Activated naive CD4-positive, alpha-beta T cell treated with anti-CD3 and anti-CD28 coated beads, Interleukin-2, amount 50 U/mL, for 72 hours (primary cell): Measurements from ENCODE around the gene GGN. TPM values are rescaled to one million over a fixed set of nuclear protein-coding genes. Genes with fewer than 3 reads are reported as not detected.
"Not testable (repeated sequence)": the region's sequence is repeated elsewhere in the genome, so short reads cannot be mapped to it uniquely, and the experiment has no call there.

Experiments used
- ATAC-seq, 2 donors: fragments of 150-1000 bp; cut with Tn5 transposase; 2 replicates each; pipeline ENCODE4 v1.10.0; 2021; ENCODE audit warnings: mild to moderate bottlenecking in 2 of 2, moderate library complexity in 2 of 2
- DNase-seq, 2 donors: peaks; one replicate each; pipeline ENCODE4 v3.0.0; 2021 to 2022; ENCODE audit warnings: low spot score in 2 of 2
- H3K27ac Mint-ChIP-seq, 2 donors: one replicate each; pipeline ENCODE4 v1.8.0; 2022; ENCODE audit warnings: mild to moderate bottlenecking in 2 of 2, mixed read lengths in 2 of 2
- H3K36me3 Mint-ChIP-seq, 2 donors: one replicate each; pipeline ENCODE4 v1.8.0; 2022; ENCODE audit warnings: mixed read lengths in 2 of 2
- H3K9me3 Mint-ChIP-seq, 2 donors: one replicate each; pipeline ENCODE4 v1.8.0; 2022; ENCODE audit warnings: mixed read lengths in 2 of 2
- total RNA-seq, 2 donors: library from RNA; stranded (reverse); gene quantifications; one replicate each; pipeline ENCODE4 v1.2.3, GENCODE V29; 2022

Gene GGN
- total RNA-seq, 2 donors from 2014 or later, result 1.2 TPM; not detected in 1

DNA sequence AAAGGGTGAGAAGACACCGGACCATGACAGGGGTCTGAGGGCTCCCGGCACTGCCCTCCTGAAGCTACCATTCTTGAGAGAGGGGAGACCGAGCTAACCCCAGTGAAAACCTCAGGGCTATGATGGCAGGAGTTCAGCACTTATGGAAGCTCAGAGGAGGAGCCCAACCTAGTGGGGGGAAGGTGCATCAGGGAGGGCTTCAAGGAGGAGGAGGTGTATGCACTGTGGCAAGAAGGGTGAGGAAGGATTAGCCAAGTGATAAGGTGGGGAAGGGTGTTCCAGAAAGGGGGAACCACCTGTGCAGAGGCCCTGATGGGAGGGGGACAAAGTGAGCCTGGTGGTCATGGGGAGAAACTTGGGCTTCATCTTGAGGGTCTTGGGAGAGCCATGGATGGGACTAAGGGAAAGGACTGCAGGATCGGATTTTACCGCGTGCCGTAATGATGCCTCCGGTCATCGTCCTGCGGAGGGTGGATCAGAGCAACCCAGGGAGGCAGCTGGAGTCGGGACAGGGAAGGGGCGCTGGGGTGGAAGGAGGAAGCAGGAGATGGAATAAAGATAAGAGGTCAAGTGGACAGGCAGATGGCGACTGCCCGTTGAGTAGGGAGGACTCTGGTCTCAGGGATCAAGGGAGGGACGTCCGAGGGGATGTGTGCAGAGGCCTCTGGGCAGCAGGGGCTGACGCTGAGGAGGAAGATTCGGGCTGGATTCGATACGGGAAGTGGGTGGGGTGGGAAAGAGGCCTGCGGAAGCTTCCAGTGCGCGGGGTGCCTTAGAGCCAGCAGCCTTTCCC lies 26.8 kb downstream of the GGN start:
- ATAC-seq (no peak), DNase-seq (no peak)
- Mint-ChIP-seq H3K36me3 (no peaks in the 10 kb centered on the region), H3K27ac (no peak overlapping the region), H3K9me3 (no peaks in the 10 kb centered on the region)

DNA sequence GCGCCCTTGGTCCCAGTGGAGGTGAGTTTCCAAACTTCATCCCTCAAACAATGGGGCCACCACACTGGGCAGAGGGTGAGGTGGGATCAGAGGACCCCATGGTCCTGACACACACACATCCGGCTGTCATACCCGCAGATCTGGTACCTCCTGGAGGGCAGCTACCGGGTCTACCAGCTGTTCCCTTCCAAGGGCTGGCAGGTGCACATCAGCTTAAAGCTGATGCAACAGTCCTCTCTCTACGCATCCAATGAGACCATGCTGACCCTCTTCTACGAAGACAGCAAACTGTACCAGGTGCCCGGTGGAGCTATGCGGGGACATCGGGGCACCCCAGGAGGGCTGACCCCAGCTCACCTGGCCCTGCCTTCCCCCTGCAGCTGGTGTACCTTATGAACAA lies 27.5 kb downstream of the GGN start:
- Mint-ChIP-seq H3K36me3 (no peaks in the 10 kb centered on the region), H3K9me3 (no peaks in the 10 kb centered on the region), H3K27ac (no peak overlapping the region)
- DNase-seq (no peak), ATAC-seq (no peak)

DNA sequence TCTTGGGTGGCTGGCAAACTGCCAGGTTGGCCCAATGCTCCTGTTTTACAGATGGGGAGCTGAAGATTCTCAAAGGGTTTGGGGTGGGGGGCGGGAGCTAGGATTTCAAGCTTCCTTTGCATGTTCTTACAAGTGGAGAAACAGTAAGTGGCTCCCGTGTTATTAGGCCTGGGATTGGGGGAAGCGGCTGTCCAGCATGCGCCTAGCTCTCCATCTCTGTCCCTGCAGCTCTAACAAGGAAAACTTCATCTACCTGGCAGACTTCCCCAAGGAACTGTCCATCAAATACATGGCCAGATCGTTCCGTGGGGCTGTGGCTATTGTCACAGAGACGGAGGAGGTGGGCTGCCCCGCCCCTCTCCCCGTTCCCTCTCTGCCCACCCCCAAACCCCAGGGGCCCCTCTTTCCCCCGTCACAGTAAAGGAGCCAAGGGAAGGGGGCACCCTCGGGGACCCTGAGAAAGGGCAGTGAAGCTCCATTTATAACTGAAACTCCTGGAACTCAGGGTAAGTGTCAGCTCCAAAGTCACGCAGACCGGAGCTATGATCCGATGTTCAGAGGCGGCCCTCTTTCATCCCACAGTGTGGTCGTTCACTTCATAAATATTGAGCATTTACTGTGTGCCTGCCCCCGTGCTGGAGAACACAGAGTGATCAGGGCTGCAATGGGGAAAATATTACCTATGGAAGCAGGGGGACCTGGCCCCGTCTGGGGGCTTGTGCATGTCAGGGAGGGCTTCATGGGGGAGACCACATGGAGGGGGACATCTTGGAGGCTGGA lies 28.4 kb downstream of the GGN start:
- Mint-ChIP-seq H3K36me3 (no peaks in the 10 kb centered on the region), H3K9me3 (no peaks in the 10 kb centered on the region), H3K27ac (no peak overlapping the region)
- DNase-seq (no peak), ATAC-seq (no peak)

DNA sequence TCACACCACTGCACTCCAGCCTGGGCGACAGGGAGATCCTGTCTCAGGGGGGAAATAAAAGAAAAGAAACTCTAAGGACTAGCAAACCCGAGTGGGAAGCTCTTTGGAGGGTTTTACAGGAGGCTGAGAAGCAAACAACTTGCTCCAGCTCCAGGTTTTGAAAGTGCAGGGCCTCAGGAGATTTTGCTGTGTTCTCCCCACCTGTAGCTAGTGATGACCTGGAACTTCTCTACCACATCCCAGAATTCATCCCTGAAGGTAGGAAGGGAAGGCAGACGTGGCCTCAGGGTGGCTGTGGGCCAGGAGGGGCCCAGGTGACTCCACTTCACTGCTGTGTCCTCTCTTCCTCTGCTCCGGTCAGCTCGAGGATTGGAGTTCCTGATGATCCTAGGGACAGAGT lies 29.8 kb downstream of the GGN start:
- no peak for ATAC-seq
- no peaks in the 10 kb centered on the region for H3K9me3 Mint-ChIP-seq
- no peaks in the 10 kb centered on the region for H3K36me3 Mint-ChIP-seq

DNA sequence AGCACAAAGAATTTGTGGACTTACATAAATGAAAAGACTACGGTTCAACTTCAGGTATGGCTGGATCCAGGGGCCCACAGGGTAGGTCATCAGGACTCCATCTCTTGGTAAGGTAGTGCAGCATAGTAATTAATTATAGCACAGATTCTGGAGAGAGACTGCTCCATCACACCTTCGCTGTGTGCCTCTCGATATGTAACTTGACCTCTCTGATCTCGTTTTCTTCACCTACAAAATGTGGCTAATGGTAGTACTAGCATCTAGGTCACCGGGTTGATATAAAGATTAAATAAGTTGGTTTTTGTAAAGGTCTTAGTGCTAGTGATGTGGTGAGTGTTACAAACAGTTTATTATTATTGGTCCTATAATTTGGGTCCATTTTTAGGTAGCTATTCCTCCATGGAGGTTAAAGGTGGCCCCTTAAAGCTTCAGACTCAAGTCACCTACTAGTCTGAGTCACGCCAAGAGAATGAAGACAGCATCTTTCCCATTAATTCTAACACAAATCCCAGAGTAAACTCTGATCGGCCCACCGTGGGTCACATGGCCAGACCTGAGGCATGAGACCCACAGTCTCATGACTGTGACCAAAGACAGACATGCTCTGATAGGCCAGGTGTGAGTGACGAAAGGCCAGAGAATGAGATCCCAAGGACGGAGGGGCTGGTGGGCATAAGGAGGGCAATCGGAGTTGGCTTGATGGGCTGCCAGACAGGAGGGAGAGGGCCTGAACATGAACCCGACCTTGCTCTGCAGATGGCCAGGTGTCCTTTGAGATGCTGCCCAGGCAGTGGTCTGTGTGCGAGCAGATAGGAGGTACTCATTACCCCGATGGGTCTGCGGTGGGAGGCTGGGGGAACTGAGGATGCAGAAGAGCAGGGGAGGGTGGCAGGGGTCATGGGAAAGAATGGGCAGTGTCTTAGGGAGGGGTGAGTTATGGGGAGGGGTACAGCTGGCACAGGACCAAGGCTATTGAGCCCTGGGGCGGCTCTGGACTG lies 31.8 kb downstream of the GGN start:
- H3K27ac Mint-ChIP-seq, result no peak overlapping the region
- ATAC-seq (no peak), DNase-seq (no peak)
- no peaks in the 10 kb centered on the region for H3K9me3 Mint-ChIP-seq
- no peaks in the 10 kb centered on the region for H3K36me3 Mint-ChIP-seq

More for the DNA sequence above, 29.8 kb downstream of the GGN start:
- H3K27ac Mint-ChIP-seq, result no peak overlapping the region
- DNase-seq, result no peak

DNA sequence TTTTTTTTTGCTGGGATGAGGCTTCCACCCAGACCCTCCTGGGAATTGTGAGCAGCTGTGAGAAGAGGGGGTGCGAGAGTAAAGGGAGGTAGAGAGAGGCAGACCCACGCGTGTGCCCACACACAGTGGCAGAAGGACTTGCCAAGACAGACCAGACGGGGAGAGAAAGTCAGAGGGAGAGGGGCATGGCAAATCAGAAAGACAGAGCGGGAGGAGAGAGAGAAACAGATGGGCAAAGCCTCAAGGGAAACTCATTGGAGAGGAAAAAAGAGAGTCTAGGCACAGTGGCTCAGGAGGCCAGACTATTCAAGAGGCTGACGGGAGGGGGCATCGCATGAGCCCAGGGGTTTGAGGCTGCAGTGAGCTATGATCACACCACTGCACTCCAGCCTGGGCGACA lies 35.2 kb downstream of the GGN start:
- ATAC-seq, result no peak
- Mint-ChIP-seq H3K9me3 (no peaks in the 10 kb centered on the region), H3K36me3 (no peaks in the 10 kb centered on the region), H3K27ac (no peak overlapping the region)
- no peak for DNase-seq

DNA sequence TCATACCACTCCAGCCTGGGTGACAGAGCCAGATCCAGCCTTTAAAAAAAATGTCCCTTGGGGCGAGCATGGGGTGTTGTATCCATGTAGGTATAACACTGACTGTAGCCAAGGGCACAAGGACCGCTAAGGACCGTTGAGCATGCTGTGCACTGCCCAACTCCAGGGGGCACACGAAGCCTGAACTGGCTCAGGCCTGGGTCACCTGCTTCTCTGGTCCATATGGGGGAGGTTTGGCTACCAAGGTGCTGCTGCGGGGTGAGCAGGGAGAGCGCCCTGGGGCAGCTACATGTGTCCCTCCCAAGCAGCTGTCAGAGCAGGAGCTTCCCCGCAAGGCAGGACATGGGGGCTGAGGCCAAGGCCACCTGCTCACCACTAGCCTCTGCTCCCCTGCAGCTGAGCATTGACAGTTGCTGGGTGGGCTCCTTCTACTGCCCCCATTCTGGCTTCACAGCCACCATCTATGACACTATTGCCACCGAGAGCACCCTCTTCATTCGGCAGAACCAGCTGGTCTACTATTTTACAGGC lies 35.9 kb downstream of the GGN start:
- ATAC-seq (no peak), DNase-seq (no peak)
- no peaks in the 10 kb centered on the region for H3K9me3 Mint-ChIP-seq
- no peaks in the 10 kb centered on the region for H3K36me3 Mint-ChIP-seq
- H3K27ac Mint-ChIP-seq, result no peak overlapping the region

DNA sequence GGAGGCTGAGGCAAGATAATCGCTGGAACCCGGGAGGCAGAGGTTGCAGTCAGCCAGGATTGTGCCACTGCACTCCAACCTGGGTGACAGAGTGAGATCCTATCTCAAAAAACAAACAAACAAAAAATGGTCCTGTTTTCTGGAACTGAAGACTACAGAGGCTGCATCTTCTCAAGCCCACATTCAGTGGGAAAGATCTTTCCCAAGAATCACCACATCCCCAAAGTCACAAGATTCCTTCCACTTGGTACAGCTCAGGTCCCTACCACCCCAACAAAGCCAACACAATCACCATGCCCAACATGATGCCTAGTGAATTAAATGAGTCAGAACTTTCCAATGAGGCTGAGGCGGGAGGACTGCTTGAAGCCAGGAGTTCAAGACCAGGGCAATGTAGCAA lies 37.0 kb downstream of the GGN start:
- Mint-ChIP-seq H3K27ac (no peak overlapping the region), H3K36me3 (no peaks in the 10 kb centered on the region), H3K9me3 (no peaks in the 10 kb centered on the region)
- DNase-seq, result no peak
- no peak for ATAC-seq

DNA sequence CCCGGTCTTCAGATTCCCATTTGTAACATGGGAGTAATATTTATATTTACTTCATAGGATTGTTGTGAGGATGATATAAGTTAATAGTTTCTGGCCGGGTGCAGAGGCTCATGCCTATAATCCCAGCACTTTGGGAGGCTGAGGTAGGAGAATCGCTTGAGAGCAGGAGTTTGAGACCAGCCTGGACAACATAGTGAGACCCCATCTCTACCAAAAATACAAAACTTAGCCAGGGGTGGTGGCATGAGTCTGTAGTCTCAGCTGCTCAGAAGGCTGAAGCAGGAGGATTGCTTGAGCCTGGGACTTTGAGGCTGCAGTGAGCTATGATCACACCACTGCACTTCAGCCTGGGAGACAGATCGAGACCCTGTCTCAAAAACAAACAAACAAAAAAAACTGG lies 41.0 kb downstream of the GGN start:
- DNase-seq, result no peak
- ATAC-seq, result no peak
- no peaks in the 10 kb centered on the region for H3K9me3 Mint-ChIP-seq
- H3K36me3 Mint-ChIP-seq, result no peaks in the 10 kb centered on the region
- H3K27ac Mint-ChIP-seq, result no peak overlapping the region

DNA sequence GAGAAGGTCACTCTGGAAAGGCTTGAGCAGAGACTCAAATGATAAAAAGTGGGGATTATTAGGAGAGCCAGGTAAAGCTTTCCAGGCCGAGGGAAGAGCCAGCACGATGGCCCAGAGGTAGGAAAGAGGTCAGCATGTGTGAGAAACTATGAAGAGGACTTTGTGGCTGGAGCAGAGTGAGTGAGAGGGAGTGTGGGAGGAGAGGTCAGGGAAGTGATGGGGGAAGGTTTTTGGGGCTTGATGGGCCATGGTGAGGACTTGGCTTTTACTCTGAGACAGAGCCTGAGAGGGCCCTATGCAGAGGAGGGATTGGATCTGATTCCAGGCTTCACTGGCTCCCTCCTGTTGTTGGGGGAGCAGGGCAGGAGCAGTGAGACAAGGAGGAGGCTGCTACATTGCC lies 46.9 kb downstream of the GGN start:
- DNase-seq, result no peak
- Mint-ChIP-seq H3K36me3 (no peaks in the 10 kb centered on the region), H3K27ac (peak overlapping the region; percentile 2 to 11)

DNA sequence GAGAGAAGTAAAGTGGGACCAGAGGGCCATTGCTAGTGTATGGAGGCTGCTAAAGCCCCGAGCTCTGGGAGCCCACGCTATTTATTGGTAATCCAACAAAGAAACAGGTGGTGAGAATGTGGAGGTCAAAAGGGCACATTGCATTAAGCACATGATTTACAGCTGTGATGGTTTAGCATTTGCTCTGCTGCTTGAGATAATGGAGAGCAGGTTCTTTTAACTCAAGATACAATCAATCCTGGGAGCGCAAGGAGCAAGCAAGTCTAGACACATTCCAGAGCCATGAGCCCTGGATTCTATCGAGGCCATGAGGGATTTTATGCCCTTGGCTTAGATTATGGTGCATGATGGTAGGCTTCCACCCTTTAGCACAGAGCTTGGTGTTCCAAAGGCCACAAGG lies 48.8 kb downstream of the GGN start:
- not testable (repeated sequence) for H3K36me3 Mint-ChIP-seq, H3K9me3 Mint-ChIP-seq, ATAC-seq, H3K27ac Mint-ChIP-seq, DNase-seq

More for the DNA sequence above, 46.9 kb downstream of the GGN start:
- no peak for ATAC-seq
- H3K9me3 Mint-ChIP-seq, result no peaks in the 10 kb centered on the region

DNA sequence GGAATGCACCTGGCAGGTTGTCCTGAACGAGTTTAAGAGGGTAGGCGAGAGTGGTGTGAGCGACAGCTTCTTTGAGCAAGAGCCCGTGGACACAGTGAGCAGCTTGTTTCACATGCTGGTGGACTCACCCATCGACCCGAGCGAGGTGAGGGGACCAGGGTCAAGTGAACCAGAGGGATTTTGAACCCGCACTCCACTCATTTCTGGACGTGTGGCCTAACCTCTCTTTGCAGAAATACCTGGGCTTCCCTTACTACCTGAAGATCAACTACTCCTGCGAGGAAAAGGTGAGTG lies 50.5 kb downstream of the GGN start:
- no peak for ATAC-seq

DNA sequence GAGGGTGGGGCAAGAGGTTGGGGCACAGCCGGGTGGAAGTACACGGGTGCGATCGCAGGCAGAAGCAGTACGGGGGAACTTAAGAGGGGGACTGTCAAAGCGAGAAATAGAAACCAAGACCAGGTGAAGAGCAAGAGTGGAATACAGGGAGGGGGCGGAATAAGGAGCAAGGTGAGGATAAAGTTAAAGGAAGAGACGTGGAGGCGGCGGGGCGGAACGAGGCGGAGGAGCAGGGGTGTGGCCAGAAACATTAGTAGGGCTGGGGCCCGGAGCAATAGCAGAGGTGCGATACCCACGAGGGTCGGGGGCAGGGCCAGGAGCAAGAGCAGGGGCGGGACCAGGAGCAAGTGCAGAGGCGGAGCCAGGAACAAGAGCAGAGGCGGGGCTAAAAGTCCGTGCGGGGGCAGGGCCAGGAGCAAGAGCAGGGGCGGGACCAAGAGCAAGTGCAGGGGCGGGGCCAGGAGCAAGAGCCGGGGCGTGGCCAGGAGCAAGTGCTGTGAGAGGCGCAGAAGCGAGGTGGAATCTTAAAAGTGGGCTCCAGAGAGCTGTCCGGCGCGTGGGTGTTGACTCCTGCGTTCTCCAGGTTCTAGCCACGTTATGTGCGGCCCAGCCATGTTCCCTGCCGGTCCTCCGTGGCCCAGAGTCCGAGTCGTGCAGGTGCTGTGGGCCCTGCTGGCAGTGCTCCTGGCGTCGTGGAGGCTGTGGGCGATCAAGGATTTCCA lies 51.0 kb downstream of the GGN start:
- H3K9me3 Mint-ChIP-seq, result no peaks in the 10 kb centered on the region

More for the DNA sequence above, 50.5 kb downstream of the GGN start:
- Mint-ChIP-seq H3K9me3 (no peaks in the 10 kb centered on the region), H3K27ac (peak overlapping the region; percentile 93 to 98), H3K36me3 (no peaks in the 10 kb centered on the region)
- no peak for DNase-seq

DNA sequence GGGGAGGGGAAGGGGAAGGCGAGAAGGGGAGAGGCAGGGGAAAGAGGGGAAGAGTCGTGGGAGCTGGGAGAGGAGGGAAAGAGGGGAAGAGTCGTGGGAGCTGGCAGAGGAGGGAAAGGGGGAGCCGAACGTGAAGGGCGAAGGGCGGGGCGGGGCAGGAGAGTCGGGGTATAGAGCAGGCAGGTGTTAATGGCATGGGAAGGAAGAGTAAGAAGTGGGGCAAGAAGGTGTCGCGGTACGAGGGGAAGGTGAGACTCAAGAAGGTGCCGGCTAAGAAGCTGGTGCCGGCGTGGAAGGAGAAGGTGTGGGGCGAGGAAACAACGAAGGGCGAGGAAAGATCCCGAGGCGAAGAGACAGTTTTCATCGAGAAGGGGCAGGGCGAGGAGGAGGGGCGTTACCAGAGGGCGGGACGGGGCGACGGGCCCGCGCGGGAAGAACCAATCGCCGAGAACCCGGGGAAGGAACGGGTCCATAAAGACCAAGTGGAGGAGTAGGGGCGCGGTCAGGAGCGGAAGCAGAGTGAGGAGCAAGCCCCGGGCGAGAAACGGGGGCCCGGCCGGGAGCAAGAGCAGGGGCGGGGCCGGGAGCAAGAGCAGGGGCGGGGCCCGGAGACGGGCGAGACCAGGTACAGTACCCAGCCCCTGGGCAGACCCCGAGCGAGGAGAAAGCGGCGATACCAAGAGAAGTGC lies 51.7 kb downstream of the GGN start:
- ATAC-seq, result peak; percentile 78 to 81
- H3K27ac Mint-ChIP-seq, result peak overlapping the region; percentile 93 to 98
- no peaks in the 10 kb centered on the region for H3K36me3 Mint-ChIP-seq
- no peaks in the 10 kb centered on the region for H3K9me3 Mint-ChIP-seq
- DNase-seq, result peak; percentile 94 to 95

More for the DNA sequence above, 51.0 kb downstream of the GGN start:
- Mint-ChIP-seq H3K36me3 (no peaks in the 10 kb centered on the region), H3K27ac (peak overlapping the region; percentile 93 to 98)
- ATAC-seq (peak; percentile 68 to 77), DNase-seq (peak; percentile 95 to 97)
